Measurements from ENCODE around the gene IRF8.
"Not testable (repeated sequence)": the region's sequence is repeated elsewhere in the genome, so short reads cannot be mapped to it uniquely, and the experiment has no call there.

The IRF8 gene

DNA sequence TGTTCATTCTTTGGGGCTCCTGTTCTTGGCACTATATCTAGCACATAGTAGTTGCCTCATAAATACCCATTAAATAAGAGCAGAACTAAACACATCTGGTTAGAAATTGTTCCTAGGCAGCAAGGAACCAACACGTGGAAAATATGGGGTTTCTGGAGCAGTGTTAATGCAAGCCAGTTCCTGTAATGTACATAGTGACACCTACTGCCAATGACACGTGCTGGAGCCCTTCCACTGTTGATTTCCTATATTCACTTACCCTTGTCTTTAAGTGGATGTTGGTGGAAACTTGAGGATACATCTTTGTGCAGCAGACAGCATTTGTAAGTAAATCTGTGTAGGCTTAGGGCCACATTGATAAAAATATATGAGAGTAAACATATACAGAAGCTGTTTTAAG, 1.6 kb upstream of the IRF8 start:
- DNase-seq = no peak

DNA sequence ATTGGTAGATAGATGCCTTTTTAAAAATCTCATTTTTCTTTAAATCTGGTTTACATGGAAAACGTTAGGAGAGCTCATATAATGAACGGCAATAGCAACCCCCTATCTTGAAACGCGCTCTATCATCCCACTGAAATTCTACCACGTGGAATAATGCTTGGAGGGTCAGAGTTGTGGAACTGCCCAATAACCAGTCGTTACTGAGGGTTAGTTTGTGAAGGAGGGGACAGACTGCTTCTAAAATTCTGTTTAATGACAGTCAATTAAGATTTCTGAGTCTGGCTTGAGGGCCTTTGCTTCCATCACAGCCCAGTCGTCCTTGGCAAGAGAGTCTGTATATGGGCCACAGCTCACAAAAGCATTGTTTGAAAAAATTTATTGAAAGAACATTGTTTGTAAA, 482 bp downstream of the IRF8 start:
- no peak for DNase-seq

DNA sequence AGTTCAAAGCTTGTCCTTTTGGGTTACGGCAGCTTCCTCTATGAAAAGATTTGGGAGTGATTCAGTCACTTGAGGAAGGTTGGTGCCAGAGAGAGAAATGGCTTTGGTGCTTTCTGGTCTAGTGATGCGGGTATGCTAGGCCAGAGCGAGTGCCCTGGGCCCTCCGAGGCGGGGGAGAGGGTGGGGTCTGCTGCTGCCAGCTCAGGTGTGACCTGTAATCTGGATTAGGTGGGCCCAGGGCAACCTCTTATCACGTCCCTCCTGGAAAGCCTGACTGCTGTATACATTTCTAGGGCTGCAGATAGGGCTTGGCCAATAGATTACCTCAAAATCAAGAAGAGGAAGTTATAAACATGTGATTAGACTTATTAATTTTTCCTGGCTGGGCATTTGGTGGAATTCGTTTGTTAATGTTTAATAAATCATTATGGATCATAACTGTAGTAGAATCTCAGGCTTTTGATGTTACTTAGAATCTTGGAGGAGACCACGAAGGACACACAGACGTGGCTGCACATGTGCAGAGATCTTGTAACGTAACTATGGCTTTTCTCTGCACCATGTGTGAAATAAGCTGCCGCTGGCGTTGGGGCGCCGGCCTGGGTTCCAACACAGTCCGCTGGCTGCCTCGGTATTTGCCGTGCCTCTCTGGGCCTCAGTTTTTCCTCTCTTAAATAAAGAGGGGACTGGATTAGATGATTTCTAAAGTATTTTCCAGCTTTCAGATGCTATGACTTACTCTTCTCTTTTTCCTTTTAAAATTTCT, 1.2 kb downstream of the IRF8 start:
- no peak for DNase-seq

DNA sequence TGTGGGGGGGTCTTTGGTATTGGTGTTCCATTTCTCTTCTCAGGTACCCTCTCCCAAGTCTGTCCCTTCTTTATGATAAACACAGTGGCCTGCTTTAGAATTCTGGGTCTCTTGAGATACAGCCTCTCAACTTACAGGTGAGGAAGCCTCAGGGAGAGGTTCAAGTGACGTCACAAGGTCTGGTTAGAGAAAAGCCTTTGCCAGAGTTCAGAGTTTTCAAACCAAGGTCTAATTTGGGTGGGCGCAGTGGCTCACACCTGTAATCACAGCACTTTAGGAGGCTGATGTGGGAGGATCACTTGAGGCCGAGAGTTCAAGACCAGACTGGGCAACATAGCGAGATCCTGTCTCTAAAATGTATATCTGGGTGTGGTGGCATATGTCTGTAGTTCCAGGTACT, 2.1 kb downstream of the IRF8 start:
- DNase-seq = no peak

DNA sequence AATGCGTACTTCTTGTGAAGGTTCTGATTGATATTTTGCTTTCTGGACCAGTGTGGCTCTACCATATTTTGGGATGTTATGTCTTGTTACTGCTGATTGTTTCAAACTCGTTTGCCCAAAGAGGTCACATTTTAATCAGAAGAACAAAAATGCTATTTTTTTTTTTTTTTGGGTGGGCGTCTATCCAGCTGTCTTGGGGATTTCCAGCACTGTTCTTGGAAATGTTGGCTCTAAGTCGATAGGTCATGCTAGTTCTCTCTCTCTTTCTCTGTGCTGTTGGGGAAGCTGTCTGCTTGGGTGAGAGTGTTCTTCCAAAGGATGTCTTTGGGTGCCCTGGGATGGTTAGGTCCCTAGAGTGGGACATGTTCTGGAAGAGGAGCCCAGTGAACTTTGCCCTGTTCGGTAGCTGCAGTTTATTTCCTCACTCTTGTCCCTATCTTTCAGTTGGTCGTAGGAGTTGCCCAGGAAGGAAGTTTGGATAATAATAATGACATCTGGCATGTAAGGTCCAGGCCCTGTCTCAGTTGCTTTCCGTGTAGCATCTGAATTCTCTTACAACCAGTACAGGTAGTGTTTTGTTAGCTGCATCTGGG, 2.9 kb downstream of the IRF8 start:
- no peak for DNase-seq

DNA sequence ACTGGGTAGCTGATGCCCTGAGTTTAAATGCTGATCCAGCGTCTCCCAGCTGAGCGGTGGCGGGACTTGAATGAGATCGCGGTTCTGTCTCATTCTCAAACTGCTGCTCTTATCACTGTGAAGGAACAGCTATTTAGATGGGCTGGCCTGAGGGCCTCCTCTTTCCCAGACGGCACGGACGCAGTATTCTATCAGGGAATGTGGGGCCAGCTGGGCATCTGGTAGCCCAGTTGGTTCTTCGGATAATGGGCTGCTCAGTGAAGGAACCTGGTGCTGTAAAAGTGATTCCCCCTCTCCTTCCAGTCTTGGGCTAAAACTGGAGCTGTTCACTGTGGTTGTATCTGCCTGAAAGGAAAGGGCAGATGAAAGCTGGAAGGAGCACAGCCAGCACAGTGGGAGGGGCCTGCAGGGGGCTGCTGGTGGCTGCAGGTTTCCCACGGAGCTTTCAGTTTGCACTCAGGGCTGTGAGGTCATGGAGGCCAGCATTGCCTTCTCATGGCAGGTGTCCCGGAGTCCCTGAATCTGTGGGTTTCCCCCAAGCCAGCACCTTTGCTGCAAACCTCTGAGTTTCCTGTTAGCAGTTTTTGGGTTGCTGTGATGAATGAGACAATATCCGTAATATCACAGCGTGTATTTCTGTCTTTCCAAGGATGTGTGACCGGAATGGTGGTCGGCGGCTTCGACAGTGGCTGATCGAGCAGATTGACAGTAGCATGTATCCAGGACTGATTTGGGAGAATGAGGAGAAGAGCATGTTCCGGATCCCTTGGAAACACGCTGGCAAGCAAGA, 3.6 kb downstream of the IRF8 start:
- DNase-seq = no peak

DNA sequence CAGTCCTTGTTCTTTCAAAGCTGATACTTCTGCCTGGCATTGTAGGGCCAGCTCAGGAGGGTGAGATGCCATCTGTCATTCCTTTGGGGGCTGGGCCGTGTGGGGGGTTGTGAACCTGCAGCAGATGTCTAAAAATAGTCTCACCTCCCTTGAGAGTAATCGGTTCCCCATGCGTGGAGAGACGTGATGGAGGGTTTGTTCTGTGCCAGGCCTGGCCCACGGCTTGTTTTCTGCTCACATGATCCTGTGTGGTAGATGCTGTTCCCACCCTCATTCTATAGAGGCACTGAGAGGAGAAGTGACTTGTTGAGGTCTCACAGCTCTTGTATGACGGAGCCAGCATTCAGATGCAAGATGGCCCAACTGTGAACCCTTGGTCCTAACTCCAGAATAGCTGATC, 4.6 kb downstream of the IRF8 start:
- no peak for DNase-seq

DNA sequence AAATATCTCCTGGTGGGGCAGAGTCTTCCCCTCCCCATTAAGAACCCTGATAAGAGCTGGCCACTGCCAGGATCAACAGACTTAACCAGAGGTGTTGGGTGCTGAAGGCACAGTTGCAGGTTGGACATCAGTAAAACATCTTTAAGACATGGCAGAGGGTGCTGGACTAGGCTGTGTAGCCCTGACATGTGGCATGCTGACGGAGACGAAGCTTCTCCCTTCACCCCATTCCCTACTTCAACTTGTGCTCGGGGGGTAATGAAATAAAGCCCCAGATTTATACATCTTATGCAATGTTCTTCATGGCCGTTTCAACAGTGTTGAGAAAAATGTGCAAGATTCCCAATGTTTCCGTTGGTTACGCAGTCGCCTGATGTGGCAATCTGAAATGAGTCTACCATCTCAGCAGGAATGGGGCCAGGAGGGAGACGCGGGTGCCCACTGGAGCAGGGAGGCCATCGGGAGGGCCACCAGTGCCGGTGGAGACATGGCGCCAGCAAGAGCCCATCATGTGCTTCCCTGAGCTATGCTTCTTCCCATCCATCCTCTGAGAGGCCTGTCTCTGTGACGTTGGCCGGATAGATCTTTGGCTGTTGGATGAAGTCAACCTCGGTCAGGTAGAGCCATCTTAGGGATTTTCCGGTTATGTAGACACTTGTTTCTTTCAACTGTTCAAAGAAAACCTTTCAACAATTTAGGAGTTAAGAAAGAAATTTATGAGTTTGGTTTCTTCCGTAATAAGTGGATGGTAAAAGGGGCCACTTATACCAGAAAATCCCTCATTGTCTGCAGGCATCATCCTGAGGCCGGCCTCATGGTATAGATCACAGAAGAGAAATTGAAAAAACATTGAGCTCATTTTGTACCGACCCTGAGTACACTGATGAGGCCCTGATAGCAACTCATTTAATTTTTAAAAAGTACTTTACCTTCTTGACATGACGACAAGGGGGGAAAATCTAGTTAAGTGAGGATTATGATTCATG, 6.4 kb downstream of the IRF8 start:
- no peak for DNase-seq

DNA sequence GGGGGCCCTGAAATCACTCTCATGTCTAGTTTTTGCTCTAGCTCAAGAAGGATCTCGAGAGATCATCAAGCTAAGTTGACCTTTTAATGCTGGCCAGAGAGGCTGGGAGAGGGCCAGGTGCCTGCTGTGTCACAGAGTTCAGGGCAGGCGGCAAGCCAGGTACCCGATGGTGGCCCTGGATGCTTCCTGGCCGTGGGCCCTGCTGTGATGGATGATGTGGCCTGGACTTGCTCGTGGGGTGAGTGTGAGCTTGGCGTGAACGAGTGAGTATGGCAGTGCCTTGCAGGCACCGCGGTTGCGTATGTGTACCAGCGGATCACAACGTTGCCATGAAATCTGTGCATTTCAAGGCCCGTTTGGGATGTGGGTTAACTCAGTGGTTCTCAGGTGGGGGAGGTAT, 7.4 kb downstream of the IRF8 start:
- DNase-seq = no peak

DNA sequence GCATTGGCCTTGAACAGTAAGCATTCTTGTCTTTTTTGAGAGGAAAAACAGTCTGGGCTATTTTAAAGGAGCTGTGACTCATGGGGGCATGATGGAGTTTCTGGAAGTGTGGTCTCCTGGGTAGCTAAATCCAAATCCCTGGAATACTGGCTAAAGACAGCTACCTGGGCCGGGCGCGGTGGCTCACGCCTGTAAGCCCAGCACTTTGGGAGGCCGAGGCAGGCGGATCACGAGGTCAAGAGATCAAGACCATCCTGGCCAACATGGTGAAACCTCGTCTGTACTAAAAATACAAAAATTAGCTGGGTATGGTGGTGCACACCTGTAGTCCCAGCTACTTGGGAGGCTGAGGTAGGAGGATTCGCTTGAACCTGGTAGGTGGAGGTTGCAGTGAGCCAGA, 8.3 kb downstream of the IRF8 start:
- DNase-seq = not testable (repeated sequence)

DNA sequence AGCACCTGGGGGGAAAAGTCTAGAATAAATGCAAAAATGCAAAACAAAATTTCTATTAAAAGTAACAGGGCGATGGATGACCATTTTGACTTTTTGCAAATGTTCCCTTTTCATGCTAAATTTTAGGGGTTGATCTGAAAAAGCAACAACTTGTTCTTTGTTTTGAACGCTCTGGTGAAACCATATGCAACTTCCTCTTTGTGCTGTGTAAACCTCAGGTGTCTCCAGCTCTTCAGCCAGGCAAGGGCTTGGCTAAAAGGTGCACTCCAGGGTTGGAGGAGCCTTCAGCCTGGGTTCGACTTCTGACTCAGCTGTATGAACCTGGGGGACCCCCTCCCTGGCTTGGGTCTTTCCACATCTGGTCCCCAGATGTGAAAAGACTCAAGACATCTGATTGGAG, 9.5 kb downstream of the IRF8 start:
- DNase-seq = no peak

DNA sequence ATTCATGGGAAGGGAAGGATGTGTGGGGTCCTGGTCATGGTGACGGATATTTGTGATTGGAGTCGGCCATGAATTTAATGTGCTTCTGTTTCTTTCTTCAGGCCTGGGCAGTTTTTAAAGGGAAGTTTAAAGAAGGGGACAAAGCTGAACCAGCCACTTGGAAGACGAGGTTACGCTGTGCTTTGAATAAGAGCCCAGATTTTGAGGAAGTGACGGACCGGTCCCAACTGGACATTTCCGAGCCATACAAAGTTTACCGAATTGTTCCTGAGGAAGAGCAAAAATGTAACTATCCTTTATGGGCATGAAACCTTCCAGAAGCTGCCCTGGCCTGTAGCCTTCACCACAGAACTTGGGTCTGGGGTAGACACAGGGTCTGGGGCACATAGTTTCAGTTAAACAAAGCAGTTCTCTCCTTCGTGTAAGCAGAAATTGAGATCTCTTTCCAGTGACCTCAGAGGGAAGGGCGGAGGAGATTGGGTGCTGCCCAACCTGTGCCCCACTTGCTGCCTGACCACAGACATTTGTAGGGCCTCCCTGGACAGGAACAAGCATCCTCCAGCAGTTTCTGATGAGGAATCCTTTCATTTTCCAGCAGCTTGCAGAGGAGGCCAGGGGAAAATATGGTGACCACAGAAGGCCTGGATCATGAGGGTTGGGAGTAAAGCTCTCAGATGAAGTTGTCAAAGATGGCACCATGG, 10.1 kb downstream of the IRF8 start:
- peak; percentile 21 for DNase-seq

DNA sequence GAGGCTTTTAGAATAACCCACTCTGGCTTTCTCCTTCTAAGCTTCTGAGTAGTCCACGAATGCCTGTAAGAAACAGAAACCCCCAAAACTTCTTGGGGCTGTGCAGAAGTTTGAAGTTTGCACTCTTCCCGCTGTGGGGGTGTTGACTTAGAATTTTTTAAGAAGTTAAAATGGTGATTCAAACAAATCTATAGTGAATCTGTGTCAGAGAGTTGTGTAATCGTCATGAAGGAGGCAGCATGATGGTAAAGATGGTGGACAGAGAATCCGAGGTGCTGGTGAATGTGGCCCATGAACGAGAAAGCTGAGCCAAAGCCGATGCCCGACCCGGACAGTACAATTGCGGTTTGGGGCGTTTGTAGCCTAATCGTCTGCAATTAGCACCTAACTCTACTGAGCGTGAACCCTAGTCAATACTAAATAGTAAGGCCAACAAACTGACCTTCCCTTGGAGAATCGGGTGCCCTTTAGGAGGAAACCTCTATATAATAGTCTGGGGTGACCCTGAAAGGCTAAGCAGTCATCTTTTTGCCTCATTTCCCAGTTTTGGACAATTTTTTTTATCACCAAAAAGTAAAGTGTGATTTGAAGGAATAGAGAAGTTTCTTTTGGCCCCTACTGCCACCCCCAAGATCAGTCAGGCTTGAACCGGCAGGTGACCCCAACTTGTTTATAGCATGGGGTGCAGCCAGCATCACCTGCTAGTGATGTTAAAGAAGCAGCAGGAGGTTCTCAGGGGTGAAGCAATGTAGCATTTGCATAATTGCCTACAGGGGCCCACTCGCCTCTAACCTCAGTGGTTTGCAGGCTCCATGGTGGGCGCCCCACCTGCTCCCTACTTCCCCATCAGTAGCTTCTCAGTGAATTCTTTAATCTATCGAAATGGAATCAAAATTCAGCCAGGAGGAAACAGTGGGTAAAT, 11.2 kb downstream of the IRF8 start:
- DNase-seq = no peak

DNA sequence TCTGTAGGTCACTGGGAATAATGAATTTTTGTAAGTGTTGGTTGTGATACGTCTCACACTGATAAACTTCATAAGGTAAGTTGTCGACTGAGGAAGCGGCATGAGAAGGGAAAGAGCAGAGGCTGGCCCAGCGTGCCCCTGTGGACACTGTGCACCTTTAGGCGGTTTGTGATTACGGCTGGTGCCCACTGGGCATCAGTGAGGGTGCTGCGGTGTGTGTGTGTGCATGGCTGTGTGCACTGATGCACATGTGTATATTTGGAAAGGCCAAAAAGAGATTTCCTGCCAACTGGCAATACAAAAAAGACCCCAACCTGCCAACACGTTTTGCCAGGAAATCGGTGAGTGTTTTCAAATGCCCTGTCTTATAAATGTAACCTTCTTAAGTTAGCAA, 11.9 kb downstream of the IRF8 start:
- DNase-seq = no peak

DNA sequence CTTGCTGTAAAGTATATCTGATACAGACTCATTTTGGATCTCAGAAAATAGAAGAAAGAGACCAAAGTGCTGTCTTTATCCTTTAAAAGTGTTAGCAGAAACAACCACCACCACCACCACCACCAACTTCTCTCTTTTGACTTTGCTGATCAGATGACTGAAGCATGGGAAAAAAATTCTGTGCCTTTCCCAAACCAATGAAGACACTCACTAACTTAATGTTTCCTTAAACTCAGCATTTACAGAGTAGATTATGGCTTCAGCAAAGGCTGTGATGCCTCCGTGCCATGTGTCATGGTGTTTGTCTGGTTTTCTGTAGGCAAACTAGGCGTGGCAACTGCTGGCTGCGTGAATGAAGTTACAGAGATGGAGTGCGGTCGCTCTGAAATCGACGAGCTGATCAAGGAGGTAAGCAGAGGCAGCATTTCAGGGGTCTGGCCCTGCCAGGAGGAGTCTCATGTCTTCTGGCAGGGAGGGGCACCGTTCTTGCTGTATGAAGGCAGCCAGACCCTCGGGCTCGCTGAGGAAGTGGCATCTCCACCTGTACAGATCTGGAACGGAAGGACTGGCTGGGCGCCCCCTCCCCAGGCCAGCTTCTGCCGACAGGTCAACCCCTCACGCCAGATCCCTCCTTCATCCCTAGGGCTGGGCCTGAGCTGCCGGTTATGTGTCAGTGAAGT, 12.4 kb downstream of the IRF8 start:
- DNase-seq = no peak

DNA sequence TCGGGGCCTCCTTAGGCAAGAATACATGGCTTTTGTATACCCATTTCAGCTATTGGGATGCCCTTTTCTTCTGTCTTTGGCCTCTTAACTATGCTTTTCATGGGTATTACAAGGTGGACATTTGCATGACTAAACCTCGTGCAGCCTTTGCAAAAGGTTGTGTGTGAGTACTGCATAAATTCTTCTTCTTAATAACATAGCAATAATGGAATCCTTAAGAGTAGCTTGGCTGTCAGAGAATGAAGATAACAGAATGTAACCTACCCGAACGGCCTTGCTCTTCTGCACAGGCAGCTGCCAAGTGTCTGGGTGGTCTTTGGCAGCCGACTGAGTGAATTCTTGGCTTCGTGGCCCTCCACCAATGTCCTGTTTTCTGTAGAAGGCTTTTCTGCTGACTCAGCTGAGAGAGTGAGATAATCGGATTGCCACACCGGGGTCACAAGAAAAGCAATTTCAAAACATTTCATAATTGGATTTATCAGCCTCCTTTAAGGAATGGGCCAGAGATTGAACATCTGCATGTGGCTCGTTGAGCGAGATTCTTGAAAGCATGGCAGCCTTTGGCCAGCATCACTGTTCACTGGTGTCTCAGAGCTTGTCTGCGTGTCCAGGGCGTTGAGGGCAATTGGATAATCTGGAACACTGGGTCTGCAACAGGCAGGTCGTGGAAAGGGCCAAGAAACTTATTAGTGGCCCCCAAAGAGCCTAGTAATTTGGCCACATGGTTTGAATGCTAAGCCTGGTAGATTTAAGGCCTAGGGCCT, 13.4 kb downstream of the IRF8 start:
- no peak for DNase-seq

DNA sequence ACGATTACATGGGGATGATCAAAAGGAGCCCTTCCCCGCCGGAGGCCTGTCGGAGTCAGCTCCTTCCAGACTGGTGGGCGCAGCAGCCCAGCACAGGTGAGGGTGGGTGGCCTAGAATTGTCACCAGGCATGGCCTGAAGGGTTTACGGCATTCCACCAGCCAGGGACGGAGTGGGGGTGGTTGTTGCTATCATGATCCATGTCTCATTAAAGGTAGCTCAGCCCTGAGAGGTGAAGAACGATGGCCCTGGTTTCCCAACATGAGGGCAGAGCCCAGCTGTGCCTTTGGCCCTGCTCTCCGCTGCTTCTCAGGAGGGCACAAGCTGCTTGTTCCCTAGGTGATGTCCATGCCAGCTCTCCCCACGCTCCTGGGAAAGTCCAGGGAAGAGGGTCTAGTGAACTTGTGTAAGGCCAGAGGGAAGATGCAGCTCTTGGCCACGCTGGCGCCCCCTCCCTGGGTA, 14.2 kb downstream of the IRF8 start:
- DNase-seq = no peak

DNA sequence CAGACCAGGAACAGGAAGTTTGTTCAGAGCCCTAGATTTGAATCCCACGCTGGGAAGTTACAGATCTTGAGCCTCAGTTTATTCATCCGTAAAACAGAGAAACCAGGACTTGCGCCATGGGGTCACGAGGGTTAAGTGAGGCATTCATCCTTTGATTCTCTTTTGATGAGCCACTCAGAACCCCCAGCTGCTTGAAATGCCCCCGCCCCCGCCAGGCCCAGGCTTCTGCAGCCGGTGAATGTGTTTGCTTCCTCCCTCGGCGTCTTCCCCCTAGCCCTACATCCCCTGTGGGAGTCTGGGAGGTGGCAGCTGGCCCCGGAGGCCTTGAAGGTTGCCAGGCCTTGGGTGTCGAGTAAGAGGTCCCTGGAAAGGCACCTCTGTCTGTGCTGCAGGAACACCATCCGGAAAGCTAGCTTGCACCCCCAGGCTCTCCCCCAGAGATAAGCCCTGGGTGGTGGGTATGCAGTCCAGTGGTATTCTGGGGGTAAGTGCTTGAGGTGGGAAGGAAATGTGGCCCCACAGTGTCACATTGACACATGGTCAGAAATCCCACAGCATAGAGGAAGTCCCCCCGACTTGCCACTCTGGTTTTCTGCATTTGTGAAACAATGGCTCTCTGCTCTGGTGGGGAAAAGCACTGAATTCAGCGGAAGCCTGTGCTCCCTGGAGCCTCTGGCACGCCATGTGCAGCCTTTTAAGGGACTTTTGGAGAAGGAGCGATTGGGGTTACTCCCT, 14.9 kb downstream of the IRF8 start:
- DNase-seq = no peak

DNA sequence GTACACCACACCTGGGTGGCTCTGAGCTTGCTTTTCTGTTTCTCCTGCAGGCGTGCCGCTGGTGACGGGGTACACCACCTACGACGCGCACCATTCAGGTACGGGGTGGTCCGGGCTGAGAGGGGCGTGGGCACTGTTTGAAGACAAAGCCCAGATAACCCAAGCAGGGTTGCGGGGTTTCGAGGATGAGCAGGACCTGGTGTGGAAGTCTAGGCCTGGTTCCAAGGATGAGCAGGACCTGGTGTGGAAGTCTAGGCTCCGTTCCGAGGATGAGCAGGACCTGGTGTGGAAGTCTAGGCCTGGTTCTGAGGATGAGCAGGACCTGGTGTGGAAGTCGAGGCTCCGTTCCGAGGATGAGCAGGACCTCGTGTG, 15.4 kb downstream of the IRF8 start:
- DNase-seq = no peak
